ENCODE results near the gene HUNK. TPM values are rescaled to one million over a fixed set of nuclear protein-coding genes. Genes with fewer than 3 reads are reported as not detected.

HUNK gene
- total and polyA plus RNA-seq, 4 experiments from 2014 or later: 0.07 to 0.44 (median 0.26) TPM; not detected in 1

- POLR2A ChIA-PET (ENCODE audit: partially characterized antibody): no interaction called here
- Mint-ChIP-seq H3K9me3 (no peaks in the 10 kb centered on the region), H3K27ac (no peak overlapping the region), H3K36me3 (no peaks in the 10 kb centered on the region), H3K27me3 (peaks cover 4 to 14% of the 10 kb centered on the region in 2 donors), H3K4me3 (no peak overlapping the region), H3K4me1 (peaks cover 4 to 10% (median 9%) of the 10 kb centered on the region in 4 donors)
- Histone ChIP-seq H3K27me3 (ENCODE audit: insufficient read depth, low read length) (no peaks in the 10 kb centered on the region), H3K4me1 (ENCODE audit: insufficient read depth, low read length) (no peaks in the 10 kb centered on the region), H3K36me3 (ENCODE audit: insufficient read depth, low read length) (no peaks in the 10 kb centered on the region), H3K27ac (ENCODE audit: low read depth, low read length) (no peak overlapping the region), H3K4me3 (ENCODE audit: low read length in 2 of 2) (no peak overlapping the region), H3K9me3 (ENCODE audit: control insufficient read depth in 1 of 2, low read length in 2 of 2) (no peaks in the 10 kb centered on the region)
- intact Hi-C loops (cut with micrococcal nuclease): no loop called here
- no peak for DNase-seq
- CTCF ChIA-PET (ENCODE audit: partially characterized antibody): no interaction called here
Observed at GRCh38 chr21:31896019-31896418, 23.2 kb downstream of the HUNK start.

GRCh38 chr21:31897311-31897710 lies 24.5 kb downstream of the HUNK start:
- Mint-ChIP-seq H3K27ac (no peak overlapping the region), H3K27me3 (peaks cover 4 to 14% of the 10 kb centered on the region in 2 donors), H3K36me3 (no peaks in the 10 kb centered on the region), H3K4me3 (no peak overlapping the region), H3K9me3 (no peaks in the 10 kb centered on the region), H3K4me1 (peaks cover 4 to 10% (median 9%) of the 10 kb centered on the region in 4 donors)
- H3K27ac ChIP-seq (ENCODE audit: low read depth, low read length): no peak overlapping the region
- H3K27me3 ChIP-seq (ENCODE audit: insufficient read depth, low read length): no peaks in the 10 kb centered on the region
- no peaks in the 10 kb centered on the region for H3K4me1 ChIP-seq (ENCODE audit: insufficient read depth, low read length)
- DNase-seq: no peak
- H3K4me3 ChIP-seq (ENCODE audit: low read length in 2 of 2): no peak overlapping the region
- intact Hi-C loops (cut with micrococcal nuclease): no loop called here
- H3K9me3 ChIP-seq (ENCODE audit: control insufficient read depth in 1 of 2, low read length in 2 of 2): no peaks in the 10 kb centered on the region
- CTCF ChIA-PET (ENCODE audit: partially characterized antibody): no interaction called here
- POLR2A ChIA-PET (ENCODE audit: partially characterized antibody): no interaction called here
- no peaks in the 10 kb centered on the region for H3K36me3 ChIP-seq (ENCODE audit: insufficient read depth, low read length)

- Histone ChIP-seq H3K27ac (ENCODE audit: low read depth, low read length) (no peak overlapping the region), H3K4me1 (ENCODE audit: insufficient read depth, low read length) (no peaks in the 10 kb centered on the region), H3K9me3 (ENCODE audit: control insufficient read depth in 1 of 2, low read length in 2 of 2) (no peaks in the 10 kb centered on the region), H3K4me3 (ENCODE audit: low read length in 2 of 2) (no peak overlapping the region), H3K36me3 (ENCODE audit: insufficient read depth, low read length) (no peaks in the 10 kb centered on the region), H3K27me3 (ENCODE audit: insufficient read depth, low read length) (no peaks in the 10 kb centered on the region)
- DNase-seq: no peak
- Mint-ChIP-seq H3K27ac (peak overlapping the region in 2 of 7 donors; percentile 2 to 6), H3K36me3 (no peaks in the 10 kb centered on the region), H3K9me3 (no peaks in the 10 kb centered on the region), H3K27me3 (no peaks in the 10 kb centered on the region), H3K4me3 (peak overlapping the region in 1 of 8 donors; percentile 21), H3K4me1 (peaks cover 4 to 10% (median 9%) of the 10 kb centered on the region in 4 donors)
- ChIA-PET POLR2A (ENCODE audit: partially characterized antibody) (no interaction called here), CTCF (ENCODE audit: partially characterized antibody) (interaction anchor here (1.1 kb wide), 1 partner anchor 33 kb away, joined by 3 read pairs; no protein-coding TSS in a partner anchor)
- intact Hi-C loops (cut with micrococcal nuclease): no loop called here
Observed at GRCh38 chr21:31898933-31899630, 26.3 kb downstream of the HUNK start.

GRCh38 chr21:31900121-31900895 lies 27.5 kb downstream of the HUNK start:
- Histone ChIP-seq H3K36me3 (ENCODE audit: insufficient read depth, low read length) (no peaks in the 10 kb centered on the region), H3K9me3 (ENCODE audit: control insufficient read depth in 1 of 2, low read length in 2 of 2) (no peaks in the 10 kb centered on the region), H3K4me1 (ENCODE audit: insufficient read depth, low read length) (no peaks in the 10 kb centered on the region), H3K27me3 (ENCODE audit: insufficient read depth, low read length) (no peaks in the 10 kb centered on the region), H3K27ac (ENCODE audit: low read depth, low read length) (no peak overlapping the region), H3K4me3 (ENCODE audit: low read length in 2 of 2) (no peak overlapping the region)
- intact Hi-C loops (cut with micrococcal nuclease): no loop called here
- no peak for DNase-seq
- H3K4me3 Mint-ChIP-seq: peak overlapping the region in 2 of 8 donors; percentile 13 to 56
- H3K9me3 Mint-ChIP-seq: no peaks in the 10 kb centered on the region
- peaks cover 1 to 5% of the 10 kb centered on the region in 2 donors for H3K27me3 Mint-ChIP-seq
- H3K27ac Mint-ChIP-seq: peak overlapping the region in 1 of 7 donors; percentile 77
- CTCF ChIA-PET (ENCODE audit: partially characterized antibody): no interaction called here
- peaks cover 4 to 10% (median 9%) of the 10 kb centered on the region in 4 donors for H3K4me1 Mint-ChIP-seq
- POLR2A ChIA-PET (ENCODE audit: partially characterized antibody): no interaction called here
- no peaks in the 10 kb centered on the region for H3K36me3 Mint-ChIP-seq

GRCh38 chr21:31901315-31901714 lies 28.5 kb downstream of the HUNK start:
- POLR2A ChIA-PET (ENCODE audit: partially characterized antibody): no interaction called here
- intact Hi-C loops (cut with micrococcal nuclease): no loop called here
- H3K4me3 Mint-ChIP-seq: no peak overlapping the region
- Histone ChIP-seq H3K27ac (ENCODE audit: low read depth, low read length) (no peak overlapping the region), H3K36me3 (ENCODE audit: insufficient read depth, low read length) (no peaks in the 10 kb centered on the region), H3K27me3 (ENCODE audit: insufficient read depth, low read length) (no peaks in the 10 kb centered on the region), H3K4me1 (ENCODE audit: insufficient read depth, low read length) (no peaks in the 10 kb centered on the region), H3K4me3 (ENCODE audit: low read length in 2 of 2) (no peak overlapping the region), H3K9me3 (ENCODE audit: control insufficient read depth in 1 of 2, low read length in 2 of 2) (no peaks in the 10 kb centered on the region)
- no peaks in the 10 kb centered on the region for H3K9me3 Mint-ChIP-seq
- DNase-seq: no peak
- H3K4me1 Mint-ChIP-seq: peaks cover 4 to 10% (median 9%) of the 10 kb centered on the region in 4 donors
- no peaks in the 10 kb centered on the region for H3K36me3 Mint-ChIP-seq
- H3K27me3 Mint-ChIP-seq: peaks cover 1 to 8% of the 10 kb centered on the region in 2 donors
- no peak overlapping the region for H3K27ac Mint-ChIP-seq
- CTCF ChIA-PET (ENCODE audit: partially characterized antibody): no interaction called here

- Histone ChIP-seq H3K27ac (ENCODE audit: low read depth, low read length) (no peak overlapping the region), H3K4me3 (ENCODE audit: low read length in 2 of 2) (no peak overlapping the region), H3K9me3 (ENCODE audit: control insufficient read depth in 1 of 2, low read length in 2 of 2) (no peaks in the 10 kb centered on the region), H3K27me3 (ENCODE audit: insufficient read depth, low read length) (peaks cover 3% of the 10 kb centered on the region), H3K4me1 (ENCODE audit: insufficient read depth, low read length) (no peaks in the 10 kb centered on the region), H3K36me3 (ENCODE audit: insufficient read depth, low read length) (no peaks in the 10 kb centered on the region)
- Mint-ChIP-seq H3K4me3 (no peak overlapping the region), H3K36me3 (no peaks in the 10 kb centered on the region), H3K9me3 (peaks cover 0 to 2% (median 0%) of the 10 kb centered on the region in 8 donors), H3K27me3 (peaks cover 7 to 13% of the 10 kb centered on the region in 2 donors), H3K27ac (no peak overlapping the region), H3K4me1 (peaks cover 4 to 10% (median 9%) of the 10 kb centered on the region in 4 donors)
- no peak for DNase-seq
- intact Hi-C loops (cut with micrococcal nuclease): no loop called here
- CTCF ChIA-PET (ENCODE audit: partially characterized antibody): no interaction called here
- POLR2A ChIA-PET (ENCODE audit: partially characterized antibody): no interaction called here
Observed at GRCh38 chr21:31902438-31902837, 29.6 kb downstream of the HUNK start.

GRCh38 chr21:31903896-31904295 lies 31.1 kb downstream of the HUNK start:
- intact Hi-C loops (cut with micrococcal nuclease): no loop called here
- ChIA-PET CTCF (ENCODE audit: partially characterized antibody) (no interaction called here), POLR2A (ENCODE audit: partially characterized antibody) (no interaction called here)
- Histone ChIP-seq H3K27me3 (ENCODE audit: insufficient read depth, low read length) (peaks cover 3% of the 10 kb centered on the region), H3K36me3 (ENCODE audit: insufficient read depth, low read length) (no peaks in the 10 kb centered on the region), H3K27ac (ENCODE audit: low read depth, low read length) (no peak overlapping the region), H3K4me1 (ENCODE audit: insufficient read depth, low read length) (no peaks in the 10 kb centered on the region), H3K4me3 (ENCODE audit: low read length in 2 of 2) (no peak overlapping the region), H3K9me3 (ENCODE audit: control insufficient read depth in 1 of 2, low read length in 2 of 2) (no peaks in the 10 kb centered on the region)
- Mint-ChIP-seq H3K27me3 (peaks cover 15 to 16% of the 10 kb centered on the region in 2 donors), H3K4me1 (peaks cover 6 to 8% (median 7%) of the 10 kb centered on the region in 4 donors), H3K9me3 (peaks cover 0 to 5% (median 0%) of the 10 kb centered on the region in 8 donors), H3K4me3 (no peak overlapping the region), H3K36me3 (no peaks in the 10 kb centered on the region), H3K27ac (no peak overlapping the region)
- no peak for DNase-seq
